ENCODE measurements around the gene GAL3ST2.
"Not testable (repeated sequence)": the region's sequence is repeated elsewhere in the genome, so short reads cannot be mapped to it uniquely, and the experiment has no call there.

Gene GAL3ST2

DNA sequence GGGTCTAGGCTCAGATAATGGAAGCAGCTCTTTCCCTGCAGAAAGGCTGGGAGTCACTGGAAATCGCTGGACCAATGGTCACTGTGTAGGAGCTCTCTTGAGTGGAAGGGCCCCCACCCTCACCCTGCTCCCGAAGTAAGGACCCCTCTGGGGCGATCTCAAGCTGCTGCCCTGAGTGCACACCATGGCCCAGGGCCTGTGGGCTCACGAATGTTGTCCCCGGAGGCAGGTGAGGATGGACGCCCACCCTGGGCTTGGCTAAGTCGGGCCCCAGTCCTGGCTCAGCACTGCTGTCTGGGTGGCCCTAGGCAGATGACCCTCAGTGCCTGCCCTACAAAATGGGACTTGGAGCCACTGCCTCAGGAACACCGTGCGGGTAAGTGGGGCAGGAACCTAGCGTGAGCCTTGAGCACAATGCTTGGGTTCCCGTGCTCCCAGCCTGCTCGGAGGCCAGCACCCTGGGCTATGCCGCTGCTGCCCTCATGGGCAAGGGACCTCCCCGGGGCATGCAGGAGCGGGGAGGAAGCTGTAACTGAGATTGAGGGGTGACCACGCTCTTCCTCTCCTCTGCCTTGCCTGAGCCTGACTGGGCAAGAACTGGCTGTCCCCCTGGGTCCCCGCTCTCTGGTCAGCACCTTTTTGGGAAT, 38.5 kb upstream of the GAL3ST2 start:
- peaks cover 4% of the 10 kb centered on the region; the same call in 1 of the 2 replicates for H3K36me3 ChIP-seq
- no peaks in the 10 kb centered on the region for H3K27me3 ChIP-seq
- H3K4me1 ChIP-seq = no peaks in the 10 kb centered on the region
- no peak overlapping the region for H3K4me3 ChIP-seq (ENCODE audit: low read depth, low read length)
- H3K9me3 ChIP-seq = no peaks in the 10 kb centered on the region
- DNase-seq = no peak
- TF ChIP-seq, protein P1, sequence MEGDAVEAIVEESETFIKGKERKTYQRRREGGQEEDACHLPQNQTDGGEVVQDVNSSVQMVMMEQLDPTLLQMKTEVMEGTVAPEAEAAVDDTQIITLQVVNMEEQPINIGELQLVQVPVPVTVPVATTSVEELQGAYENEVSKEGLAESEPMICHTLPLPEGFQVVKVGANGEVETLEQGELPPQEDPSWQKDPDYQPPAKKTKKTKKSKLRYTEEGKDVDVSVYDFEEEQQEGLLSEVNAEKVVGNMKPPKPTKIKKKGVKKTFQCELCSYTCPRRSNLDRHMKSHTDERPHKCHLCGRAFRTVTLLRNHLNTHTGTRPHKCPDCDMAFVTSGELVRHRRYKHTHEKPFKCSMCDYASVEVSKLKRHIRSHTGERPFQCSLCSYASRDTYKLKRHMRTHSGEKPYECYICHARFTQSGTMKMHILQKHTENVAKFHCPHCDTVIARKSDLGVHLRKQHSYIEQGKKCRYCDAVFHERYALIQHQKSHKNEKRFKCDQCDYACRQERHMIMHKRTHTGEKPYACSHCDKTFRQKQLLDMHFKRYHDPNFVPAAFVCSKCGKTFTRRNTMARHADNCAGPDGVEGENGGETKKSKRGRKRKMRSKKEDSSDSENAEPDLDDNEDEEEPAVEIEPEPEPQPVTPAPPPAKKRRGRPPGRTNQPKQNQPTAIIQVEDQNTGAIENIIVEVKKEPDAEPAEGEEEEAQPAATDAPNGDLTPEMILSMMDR (IDR thresholded peaks at IDR 0.05; ENCODE audit: low read depth, low read length) = no peak

DNA sequence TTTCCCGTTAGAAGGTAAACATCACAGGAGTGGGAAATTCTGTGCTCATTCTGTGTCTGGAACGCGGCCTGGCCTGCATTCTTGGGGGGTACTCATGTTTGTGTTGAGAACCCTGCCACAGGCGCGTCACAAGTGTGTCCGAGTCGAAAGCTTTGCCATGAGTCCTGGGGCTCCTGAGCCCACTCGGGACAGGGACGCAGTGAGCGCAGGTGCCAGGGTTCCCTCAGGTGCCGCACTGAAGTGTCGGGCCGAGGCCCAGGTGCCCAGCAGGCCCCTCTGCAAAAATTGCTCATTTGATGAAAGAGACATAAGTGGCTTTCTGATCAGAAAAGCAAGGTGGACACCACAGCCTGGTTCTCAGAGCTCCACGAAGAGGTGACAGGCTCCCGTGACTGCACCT, 37.4 kb upstream of the GAL3ST2 start:
- no peak for DNase-seq
- no peaks in the 10 kb centered on the region for H3K27me3 ChIP-seq

DNA sequence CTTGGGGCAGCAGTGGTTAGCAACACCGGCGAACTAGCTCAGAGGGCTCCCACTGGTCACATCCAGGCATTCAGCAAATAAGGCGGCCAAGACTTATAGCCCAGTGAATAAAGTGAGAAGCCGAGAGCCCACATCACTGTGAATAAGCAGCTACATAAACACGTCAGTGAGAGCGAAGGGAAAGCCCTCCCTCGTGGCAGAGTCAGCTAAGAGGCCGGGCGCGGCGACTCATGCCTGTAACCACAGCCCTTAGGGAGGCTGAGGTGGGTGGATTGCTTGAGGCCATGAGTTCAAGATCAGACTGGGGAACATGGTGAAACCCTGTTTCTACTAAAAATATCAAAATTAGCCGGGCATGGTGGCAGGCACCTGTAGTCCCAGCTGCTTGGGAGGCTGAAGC, 37.0 kb upstream of the GAL3ST2 start:
- Histone ChIP-seq H3K27me3 (no peaks in the 10 kb centered on the region), H3K4me1 (no peaks in the 10 kb centered on the region), H3K4me3 (ENCODE audit: low read depth, low read length) (no peak overlapping the region), H3K9me3 (no peaks in the 10 kb centered on the region), H3K36me3 (peaks cover 16% of the 10 kb centered on the region)
- TF ChIP-seq, protein P1 (IDR thresholded peaks at IDR 0.05; ENCODE audit: low read depth, low read length) = no peak
- DNase-seq = no peak

More for the DNA sequence above, 37.4 kb upstream of the GAL3ST2 start:
- TF ChIP-seq, protein P1 (IDR thresholded peaks at IDR 0.05; ENCODE audit: low read depth, low read length) = no peak
- H3K4me1 ChIP-seq = no peaks in the 10 kb centered on the region
- H3K9me3 ChIP-seq = no peaks in the 10 kb centered on the region
- no peak overlapping the region for H3K4me3 ChIP-seq (ENCODE audit: low read depth, low read length)
- H3K36me3 ChIP-seq = peaks cover 11% of the 10 kb centered on the region

DNA sequence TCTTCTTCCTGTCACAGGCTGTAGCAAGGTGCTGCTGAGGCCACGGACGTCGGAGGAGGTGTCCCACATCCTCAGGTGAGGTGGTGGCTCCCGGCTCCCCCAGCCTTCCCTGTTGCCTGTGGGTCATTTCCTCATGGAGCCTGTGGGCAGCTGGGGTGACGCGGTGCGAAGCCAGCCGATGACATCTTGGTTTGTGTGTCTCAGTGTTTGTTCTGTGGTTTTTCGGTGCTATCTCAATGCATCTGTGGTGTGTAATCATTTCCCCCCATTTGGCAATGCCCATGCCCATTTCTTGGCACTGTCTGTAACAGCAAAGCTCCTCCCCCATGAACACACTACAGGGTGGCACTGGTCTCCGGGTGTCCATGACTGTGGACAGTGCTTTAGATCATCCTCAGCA, 35.6 kb upstream of the GAL3ST2 start:
- H3K27me3 ChIP-seq = no peaks in the 10 kb centered on the region
- TF ChIP-seq, protein P1 (IDR thresholded peaks at IDR 0.05; ENCODE audit: low read depth, low read length) = no peak
- H3K9me3 ChIP-seq = no peaks in the 10 kb centered on the region
- H3K4me3 ChIP-seq (ENCODE audit: low read depth, low read length) = no peak overlapping the region
- H3K36me3 ChIP-seq = peaks cover 29% of the 10 kb centered on the region
- no peak for DNase-seq
- H3K4me1 ChIP-seq = no peaks in the 10 kb centered on the region

DNA sequence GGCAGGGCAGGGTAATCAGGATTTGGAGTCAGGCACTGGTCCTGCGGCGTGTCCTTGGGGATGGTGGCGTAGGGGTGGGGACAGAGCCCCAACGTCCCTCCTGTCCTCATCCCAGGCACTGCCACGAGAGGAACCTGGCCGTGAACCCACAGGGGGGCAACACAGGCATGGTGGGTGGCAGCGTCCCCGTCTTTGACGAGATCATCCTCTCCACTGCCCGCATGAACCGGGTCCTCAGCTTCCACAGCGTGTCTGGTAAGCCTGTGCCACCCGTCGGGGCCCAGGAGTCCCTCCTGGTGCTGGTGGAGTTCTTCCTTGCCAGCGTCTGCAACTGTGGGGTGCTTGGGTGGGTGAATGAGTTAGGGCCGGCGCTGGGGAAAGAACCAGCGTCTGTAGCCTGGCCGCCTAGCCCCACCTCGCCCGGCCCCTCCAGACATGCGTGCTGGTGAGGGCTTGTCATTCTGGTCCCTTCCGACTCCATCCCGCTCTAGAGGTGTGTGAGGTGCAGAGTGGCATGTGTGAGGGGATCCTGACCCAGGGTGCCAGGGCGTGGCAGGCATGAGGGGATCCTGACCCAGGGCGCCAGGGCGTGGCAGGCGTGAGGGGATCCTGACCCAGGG, 34.2 kb upstream of the GAL3ST2 start:
- TF ChIP-seq, protein P1 (IDR thresholded peaks at IDR 0.05; ENCODE audit: low read depth, low read length) = no peak
- DNase-seq = no peak
- Histone ChIP-seq H3K4me3 (ENCODE audit: low read depth, low read length) (no peak overlapping the region), H3K36me3 (peaks cover 30% of the 10 kb centered on the region), H3K4me1 (no peaks in the 10 kb centered on the region), H3K9me3 (no peaks in the 10 kb centered on the region), H3K27me3 (no peaks in the 10 kb centered on the region)

DNA sequence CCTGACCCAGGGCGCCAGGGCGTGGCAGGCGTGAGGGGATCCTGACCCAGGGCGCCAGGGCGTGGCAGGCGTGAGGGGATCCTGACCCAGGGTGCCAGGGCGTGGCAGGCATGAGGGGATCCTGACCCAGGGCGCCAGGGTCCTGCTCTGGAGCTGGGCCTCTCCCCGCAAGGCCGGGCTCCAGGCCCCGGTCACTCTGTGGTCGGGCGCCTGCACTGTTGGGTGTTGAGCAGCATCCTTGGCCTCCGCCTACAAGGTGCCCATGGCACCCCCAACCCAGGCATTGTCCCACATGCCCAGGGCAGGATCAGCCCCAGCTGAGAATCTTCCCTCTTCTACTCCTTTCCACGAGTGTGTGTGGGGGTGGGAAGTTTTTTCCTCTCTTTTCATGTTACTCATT, 33.6 kb upstream of the GAL3ST2 start:
- not testable (repeated sequence) for H3K9me3 ChIP-seq; H3K27me3 ChIP-seq; H3K4me1 ChIP-seq; DNase-seq; H3K4me3 ChIP-seq (ENCODE audit: low read depth, low read length)
- peaks cover 30% of the 10 kb centered on the region for H3K36me3 ChIP-seq
